PC-9 (cell line): ENCODE results near the gene GRID2. TPM values are rescaled to one million over a fixed set of nuclear protein-coding genes. Genes with fewer than 3 reads are reported as not detected.

Experiments
- BruUV-seq: library from RNA; stranded (reverse); fragments of 400-500 nt; replicated peaks from 2 replicates; lab custom pipeline; 2021; lab: Mats Ljungman, UMichigan
- CTCF ChIA-PET: fragments of 300-600 bp; sonication (Branson Sonifier 250); formaldehyde crosslinking; loops from one replicate; lab custom pipeline; 2022; ENCODE audit warnings: antibody characterized with exemption; lab: Charles Lee
- POLR2A ChIA-PET: fragments of 300-600 bp; sonication (Branson Sonifier 250); formaldehyde crosslinking; loops from one replicate; lab custom pipeline; 2022; ENCODE audit warnings: antibody characterized with exemption; ENCODE audit not compliant: unreplicated experiment; lab: Charles Lee
- DNase-seq, 2 experiments: peaks; one replicate each; pipeline versions ENCODE4 v3.0.0 to v3.0.0-alpha.2; 2015 to 2022; ENCODE audit warnings: mixed read lengths in 1 of 2
- H2AFZ ChIP-seq: fragments of 200-600 bp; sonication (generic); 2 replicates; pipeline ENCODE4 v1.8.1; 2017; ENCODE audit warnings: antibody characterized with exemption
- H3F3A ChIP-seq: fragments of 200-600 bp; sonication (generic); 2 replicates; pipeline ENCODE4 v1.8.1; 2017; ENCODE audit warnings: antibody characterized with exemption, mild to moderate bottlenecking, low read depth; ENCODE audit not compliant: insufficient read depth
- H3K27ac ChIP-seq: fragments of 200-600 bp; sonication (generic); 2 replicates; pipeline ENCODE4 v1.6.1; 2016; ENCODE audit warnings: mixed run types
- H3K27me3 ChIP-seq: fragments of 200-600 bp; sonication (generic); 2 replicates; pipeline ENCODE4 v1.6.1; 2016; ENCODE audit warnings: low read depth, mixed run types; ENCODE audit not compliant: insufficient read depth
- H3K36me3 ChIP-seq: fragments of 200-600 bp; sonication (generic); 2 replicates; pipeline ENCODE4 v1.6.1; 2016; ENCODE audit warnings: low read depth, mixed run types
- H3K4me1 ChIP-seq: fragments of 200-600 bp; sonication (generic); replicated peaks from 2 replicates; pipeline ENCODE4 v1.6.1; 2016; ENCODE audit warnings: mixed run types; ENCODE audit not compliant: insufficient read depth
- H3K4me2 ChIP-seq: fragments of 200-600 bp; sonication (generic); 2 replicates; pipeline ENCODE4 v1.6.1; 2017; ENCODE audit warnings: mixed run types
- H3K4me3 ChIP-seq: fragments of 200-600 bp; sonication (generic); 2 replicates; pipeline ENCODE4 v1.6.1; 2016; ENCODE audit warnings: mixed run types
- H3K79me2 ChIP-seq: fragments of 200-600 bp; sonication (generic); 2 replicates; pipeline ENCODE4 v1.6.1; 2017; ENCODE audit warnings: low read depth, mixed run types
- H3K9me2 ChIP-seq: fragments of 200-600 bp; sonication (generic); 2 replicates; pipeline ENCODE4 v1.8.1; 2017; ENCODE audit warnings: mild to moderate bottlenecking; ENCODE audit not compliant: insufficient read depth
- H3K9me3 ChIP-seq: fragments of 200-600 bp; sonication (generic); 2 replicates; pipeline ENCODE4 v1.8.1; 2016; ENCODE audit warnings: low read depth; ENCODE audit not compliant: insufficient read depth
- H4K20me1 ChIP-seq: fragments of 200-600 bp; sonication (generic); 2 replicates; pipeline ENCODE4 v1.8.1; 2017; ENCODE audit not compliant: insufficient read depth
- EZH2 ChIP-seq: fragments of 200-600 bp; sonication (generic); IDR thresholded peaks from 2 replicates; pipeline ENCODE4 v1.8.0; 2017; ENCODE audit warnings: antibody characterized with exemption, low read depth
- intact Hi-C: fragments of 100-400 bp; cut with micrococcal nuclease; formaldehyde crosslinking; loops from one replicate; pipeline ENCODE4 v1.10.0; 2022; ENCODE audit not compliant: unreplicated experiment
- total RNA-seq: library from RNA; stranded (reverse); gene quantifications from 2 replicates; pipeline ENCODE4 v1.2.3, GENCODE V29; 2021
- TF ChIP-seq, protein P1 (sequence below): fragments of 200-600 bp; sonication (generic); conservative IDR thresholded peaks from 2 replicates; pipeline ENCODE4 v1.6.1; 2017; ENCODE audit warnings: mixed run types, antibody characterized with exemption, mild to moderate bottlenecking, moderate library complexity

The GRID2 gene
- total RNA-seq, 1 experiment from 2014 or later = not detected

DNA sequence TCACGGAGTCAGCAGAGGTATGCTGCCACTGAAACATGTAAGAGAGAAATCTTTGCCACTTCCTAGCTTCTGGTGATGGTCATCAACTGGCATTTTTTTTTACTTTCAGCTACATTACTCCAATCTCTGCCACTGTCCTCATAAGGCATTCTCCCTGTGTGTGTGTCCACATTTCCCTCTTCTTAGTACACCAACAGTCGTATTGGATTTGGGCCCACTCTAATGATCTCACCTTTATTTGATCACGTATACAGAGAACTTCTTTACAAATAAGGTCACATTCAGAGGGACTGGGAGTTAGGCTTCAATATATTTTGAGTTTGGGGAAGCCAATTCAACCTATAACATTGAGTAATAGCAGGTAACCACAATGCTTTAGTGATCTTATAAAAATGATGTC lies 649.1 kb downstream of the GRID2 start:
- H3K27me3 ChIP-seq = no peaks in the 10 kb centered on the region
- H3K79me2 ChIP-seq = no peaks in the 10 kb centered on the region
- CTCF ChIA-PET = interaction anchor here (0.7 kb wide), 1 partner anchor 662 kb away, joined by 3 read pairs; no protein-coding TSS in a partner anchor
- H3K36me3 ChIP-seq = no peaks in the 10 kb centered on the region
- no peaks in the 10 kb centered on the region for H3K9me3 ChIP-seq
- no peak for TF ChIP-seq EZH2
- TF ChIP-seq, protein P1, sequence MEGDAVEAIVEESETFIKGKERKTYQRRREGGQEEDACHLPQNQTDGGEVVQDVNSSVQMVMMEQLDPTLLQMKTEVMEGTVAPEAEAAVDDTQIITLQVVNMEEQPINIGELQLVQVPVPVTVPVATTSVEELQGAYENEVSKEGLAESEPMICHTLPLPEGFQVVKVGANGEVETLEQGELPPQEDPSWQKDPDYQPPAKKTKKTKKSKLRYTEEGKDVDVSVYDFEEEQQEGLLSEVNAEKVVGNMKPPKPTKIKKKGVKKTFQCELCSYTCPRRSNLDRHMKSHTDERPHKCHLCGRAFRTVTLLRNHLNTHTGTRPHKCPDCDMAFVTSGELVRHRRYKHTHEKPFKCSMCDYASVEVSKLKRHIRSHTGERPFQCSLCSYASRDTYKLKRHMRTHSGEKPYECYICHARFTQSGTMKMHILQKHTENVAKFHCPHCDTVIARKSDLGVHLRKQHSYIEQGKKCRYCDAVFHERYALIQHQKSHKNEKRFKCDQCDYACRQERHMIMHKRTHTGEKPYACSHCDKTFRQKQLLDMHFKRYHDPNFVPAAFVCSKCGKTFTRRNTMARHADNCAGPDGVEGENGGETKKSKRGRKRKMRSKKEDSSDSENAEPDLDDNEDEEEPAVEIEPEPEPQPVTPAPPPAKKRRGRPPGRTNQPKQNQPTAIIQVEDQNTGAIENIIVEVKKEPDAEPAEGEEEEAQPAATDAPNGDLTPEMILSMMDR = no peak
- POLR2A ChIA-PET = no interaction called here
- H3K4me2 ChIP-seq = no peak overlapping the region
- intact Hi-C loops = no loop called here
- no peaks in the 10 kb centered on the region for H4K20me1 ChIP-seq
- no TSS peak for BruUV-seq
- no peaks in the 10 kb centered on the region for H3K9me2 ChIP-seq
- H3K4me3 ChIP-seq = no peak overlapping the region
- no peaks in the 10 kb centered on the region for H3K4me1 ChIP-seq
- no peak overlapping the region for H2AFZ ChIP-seq
- H3K27ac ChIP-seq = no peak overlapping the region
- no peak for DNase-seq
- no peaks in the 10 kb centered on the region for H3F3A ChIP-seq

DNA sequence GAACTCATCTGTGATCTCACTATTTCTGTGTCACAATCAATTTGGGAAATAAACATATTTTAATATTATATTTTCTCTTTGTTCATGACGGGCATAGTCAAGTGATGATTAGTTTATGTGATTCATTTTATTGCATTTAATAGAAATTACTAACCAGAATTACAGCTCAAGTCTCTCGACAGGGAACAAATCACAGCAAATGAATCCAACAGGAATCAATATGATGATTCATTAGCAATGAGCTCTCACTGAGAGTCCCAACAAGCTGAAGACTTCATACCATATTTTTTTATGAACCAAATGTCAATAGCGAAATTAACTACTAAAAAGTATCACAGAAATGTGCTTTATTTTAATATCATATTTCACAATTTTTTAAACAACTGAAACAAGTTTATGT lies 649.7 kb downstream of the GRID2 start:
- Histone ChIP-seq H3K9me3 (no peaks in the 10 kb centered on the region), H3K79me2 (no peaks in the 10 kb centered on the region), H2AFZ (no peak overlapping the region), H3K9me2 (no peaks in the 10 kb centered on the region), H3K27me3 (no peaks in the 10 kb centered on the region), H3K4me1 (no peaks in the 10 kb centered on the region), H4K20me1 (no peaks in the 10 kb centered on the region), H3F3A (no peaks in the 10 kb centered on the region), H3K36me3 (no peaks in the 10 kb centered on the region), H3K27ac (no peak overlapping the region), H3K4me3 (no peak overlapping the region), H3K4me2 (no peak overlapping the region)
- DNase-seq = no peak
- intact Hi-C loops = no loop called here
- no TSS peak for BruUV-seq
- TF ChIP-seq, protein P1 = no peak
- TF ChIP-seq EZH2 = no peak
- POLR2A ChIA-PET = no interaction called here
- CTCF ChIA-PET = interaction anchor here (0.7 kb wide), 1 partner anchor 662 kb away, joined by 3 read pairs; no protein-coding TSS in a partner anchor

DNA sequence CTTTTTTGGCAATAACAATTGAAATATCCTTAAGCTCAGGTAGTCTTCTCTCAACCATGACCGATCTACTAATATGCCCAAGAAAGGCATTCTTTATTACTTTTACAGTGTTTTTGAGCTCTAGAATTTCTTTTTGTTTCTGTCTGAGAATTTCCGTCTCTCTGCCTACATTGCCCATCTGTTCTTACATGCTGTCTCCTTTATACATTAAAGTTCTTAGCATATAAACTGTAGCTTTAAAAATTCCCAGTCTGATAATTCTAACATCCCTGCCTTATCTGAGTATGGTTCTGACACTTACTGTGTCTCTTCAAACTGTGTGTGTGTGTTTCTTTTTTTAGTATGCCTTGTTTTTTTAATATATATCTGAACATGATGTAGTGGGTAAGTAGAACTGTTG lies 658.1 kb downstream of the GRID2 start:
- Histone ChIP-seq H3K36me3 (no peaks in the 10 kb centered on the region), H3F3A (no peaks in the 10 kb centered on the region), H3K79me2 (no peaks in the 10 kb centered on the region), H3K9me2 (no peaks in the 10 kb centered on the region), H2AFZ (no peak overlapping the region), H3K4me3 (no peak overlapping the region), H3K27ac (no peak overlapping the region), H3K27me3 (no peaks in the 10 kb centered on the region), H3K4me2 (no peak overlapping the region), H3K4me1 (no peaks in the 10 kb centered on the region), H3K9me3 (no peaks in the 10 kb centered on the region), H4K20me1 (no peaks in the 10 kb centered on the region; the same call in 1 of the 2 replicates)
- ChIA-PET CTCF (no interaction called here), POLR2A (no interaction called here)
- no peak for DNase-seq
- intact Hi-C loops = no loop called here
- TF ChIP-seq, protein P1 = no peak
- no peak for TF ChIP-seq EZH2
- no TSS peak for BruUV-seq
